HG03139 (cell line): ENCODE data around the gene SUPV3L1.
A peak's percentile ranks its signal among the peaks of the same experiment; 100 is the strongest.

Source experiments
- ATAC-seq: cut with Tn5 transposase; IDR thresholded peaks from one replicate; pipeline ENCODE4 v1.9.1; 2021; ENCODE audit not compliant: unreplicated experiment

Gene SUPV3L1

GRCh38 chr10:69201045-69201444 lies 21.0 kb downstream of the SUPV3L1 start:
- no peak for ATAC-seq

DNA sequence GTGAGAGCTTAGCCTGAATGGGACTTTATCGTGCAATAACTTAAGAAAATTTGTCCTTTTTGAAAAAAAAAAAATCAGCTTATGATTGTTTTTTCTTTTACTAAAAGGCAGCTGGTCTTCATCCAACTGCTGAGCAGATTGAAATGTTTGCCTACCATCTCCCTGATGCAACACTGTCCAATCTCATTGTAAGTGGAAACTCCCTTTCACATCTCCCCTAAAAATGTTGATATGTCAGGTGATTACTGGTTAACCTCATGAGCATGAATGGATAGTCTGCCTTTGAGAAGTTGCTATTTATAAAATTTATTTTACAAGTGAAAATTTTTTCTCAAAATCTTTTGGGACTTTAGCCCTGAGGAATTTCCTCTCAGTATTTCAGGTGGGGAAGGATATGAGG lies 22.3 kb downstream of the SUPV3L1 start:
- ATAC-seq = no peak

GRCh38 chr10:69208761-69209160 lies 28.7 kb downstream of the SUPV3L1 start:
- no peak for ATAC-seq

DNA sequence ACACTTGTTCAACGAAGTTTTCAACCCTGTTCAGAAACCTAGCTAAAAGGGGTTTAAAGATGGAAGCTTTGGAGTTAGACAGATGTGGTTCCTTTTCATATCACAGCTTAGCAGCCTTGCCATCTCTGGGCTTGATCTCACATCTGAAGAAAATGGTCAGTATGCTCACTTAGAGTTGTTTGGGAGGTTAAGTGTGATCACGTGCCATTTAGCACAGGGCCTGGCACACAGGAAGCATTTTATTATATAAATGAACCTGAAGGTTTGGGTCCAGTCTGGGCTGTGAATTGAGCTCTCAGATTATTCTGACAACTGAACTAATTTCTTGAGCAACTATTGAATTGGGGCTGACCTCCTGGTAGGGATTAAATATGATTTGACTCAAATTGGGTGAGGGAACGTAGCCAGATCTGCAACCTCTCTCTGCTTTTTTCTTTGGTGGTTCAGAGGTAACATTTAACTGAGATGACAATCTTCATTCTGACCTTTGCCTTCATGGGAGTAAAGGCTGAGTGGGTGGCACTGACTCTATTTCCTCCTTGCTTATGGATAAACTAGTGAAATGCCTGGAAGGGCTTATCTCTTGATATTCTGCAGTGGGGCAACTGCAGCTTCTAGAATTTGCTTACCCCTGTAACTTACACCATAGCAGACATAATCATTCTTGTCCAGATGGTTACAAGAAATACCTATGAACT lies 29.9 kb downstream of the SUPV3L1 start:
- ATAC-seq = no peak

DNA sequence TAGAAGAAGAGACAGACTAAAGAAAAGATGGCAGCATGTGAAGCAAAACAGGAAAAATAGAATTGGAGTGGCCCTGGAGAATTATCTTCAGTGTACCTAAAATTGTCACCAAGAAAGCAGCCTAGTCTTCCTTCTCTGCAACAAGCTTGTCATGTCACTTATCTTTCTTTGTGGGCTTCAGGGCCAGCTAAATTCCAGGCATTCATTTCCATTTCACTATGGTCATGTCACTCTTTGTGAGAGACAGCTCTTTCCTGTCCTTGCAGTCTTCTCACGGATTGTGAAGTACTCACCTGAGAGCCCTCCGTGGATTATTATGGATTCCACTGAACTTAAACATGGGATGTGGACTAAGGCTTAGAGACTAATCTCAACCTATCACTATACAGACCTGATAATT lies 31.1 kb downstream of the SUPV3L1 start:
- ATAC-seq = no peak

GRCh38 chr10:69211524-69211923 lies 31.5 kb downstream of the SUPV3L1 start:
- ATAC-seq = no peak

GRCh38 chr10:69213591-69214311 lies 33.7 kb downstream of the SUPV3L1 start:
- ATAC-seq = no peak

GRCh38 chr10:69214666-69215131 lies 34.7 kb downstream of the SUPV3L1 start:
- ATAC-seq = no peak

DNA sequence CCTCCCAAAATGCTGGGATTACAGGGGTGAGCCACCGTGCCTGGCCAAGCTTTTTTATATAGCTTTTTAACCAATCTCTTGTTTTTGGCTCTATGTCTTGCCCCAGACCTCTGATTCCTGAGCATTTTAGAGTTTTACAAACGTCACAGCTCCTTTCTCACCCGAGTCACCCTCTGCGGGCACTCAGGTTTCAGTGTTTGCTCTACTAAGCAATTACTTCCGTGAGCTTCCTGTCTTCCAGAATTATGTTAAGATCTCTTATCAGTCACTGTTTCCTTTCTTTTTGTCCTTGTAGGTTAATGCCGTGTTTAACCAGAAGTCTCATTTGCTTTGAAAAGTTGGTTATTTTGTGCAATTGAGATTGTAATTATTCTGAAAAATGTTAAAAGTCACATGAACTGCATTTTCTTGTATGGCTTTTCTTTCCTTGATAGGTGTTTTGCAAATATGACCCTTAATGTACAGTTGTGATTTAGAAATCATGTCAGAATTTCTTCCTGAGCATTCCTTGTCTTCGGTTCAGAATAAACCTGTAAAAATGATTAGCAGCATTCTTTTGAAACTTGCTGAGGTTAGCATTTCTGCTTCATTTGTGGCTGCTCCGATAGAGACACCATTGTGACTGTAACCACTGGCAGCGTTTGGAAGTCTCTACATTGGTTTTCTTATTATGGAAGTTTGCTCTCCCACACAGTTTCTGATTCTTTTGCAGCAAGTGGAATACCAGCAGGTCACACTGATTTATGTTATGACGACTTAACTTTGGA lies 35.6 kb downstream of the SUPV3L1 start:
- no peak for ATAC-seq

DNA sequence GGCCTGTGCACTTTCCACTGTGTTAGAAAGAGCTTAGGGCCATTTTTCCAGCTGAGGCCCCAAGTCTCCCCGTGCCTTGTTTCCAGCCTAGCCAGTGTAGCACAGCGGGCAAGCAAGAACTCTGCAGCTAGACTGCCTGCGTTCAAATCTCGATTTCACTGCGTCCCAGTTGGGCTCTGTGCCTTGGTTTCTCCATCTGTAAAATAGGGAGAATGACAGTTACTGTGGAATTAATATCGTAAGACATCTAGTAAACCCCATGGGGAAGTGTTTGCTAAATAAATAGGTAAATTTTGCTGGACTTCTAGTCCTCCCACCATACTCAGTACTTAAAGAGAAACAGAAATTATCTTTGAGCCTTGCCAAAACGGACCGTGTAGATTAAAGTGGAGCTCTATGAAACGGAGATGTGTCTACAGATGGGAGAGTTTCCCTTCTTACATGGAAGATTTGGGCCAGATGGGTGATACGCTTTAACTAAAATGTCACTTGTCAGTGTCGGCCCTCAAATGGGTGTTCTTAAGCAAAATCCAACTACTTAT lies 36.6 kb downstream of the SUPV3L1 start:
- ATAC-seq = no peak

GRCh38 chr10:69217119-69217754 lies 37.2 kb downstream of the SUPV3L1 start:
- no peak for ATAC-seq

- ATAC-seq = no peak
Measured at GRCh38 chr10:69218831-69219230, 38.8 kb downstream of the SUPV3L1 start.

- no peak for ATAC-seq
Measured at GRCh38 chr10:69220041-69220451, 40.0 kb downstream of the SUPV3L1 start, which contains the start of gene HKDC1. HKDC1 (plus strand) TSS chr10:69220332; CDS start chr10:69220436, 104 bp downstream.

DNA sequence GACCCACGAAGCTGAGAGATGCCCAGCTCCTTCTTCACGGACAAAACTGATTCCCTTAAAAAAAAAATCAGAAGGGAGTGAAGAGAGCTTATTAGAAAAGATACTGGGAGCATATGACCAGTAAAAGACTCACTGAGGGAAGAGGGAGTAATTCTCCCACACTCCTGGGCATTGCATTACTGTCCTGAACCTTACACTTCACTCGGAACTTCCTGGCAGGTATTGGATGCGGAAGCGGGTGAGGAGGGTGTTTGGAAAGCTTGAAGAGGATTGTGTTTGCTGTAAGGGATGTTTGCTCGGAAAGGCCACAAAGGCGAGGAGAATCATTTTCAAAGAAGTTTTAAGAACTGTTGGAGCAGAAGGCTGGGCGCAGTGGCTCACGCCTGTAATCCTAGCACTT lies 40.5 kb downstream of the SUPV3L1 start:
- no peak for ATAC-seq

- peak; percentile 96 for ATAC-seq
Measured at GRCh38 chr10:69222157-69223027, 42.4 kb downstream of the SUPV3L1 start.

DNA sequence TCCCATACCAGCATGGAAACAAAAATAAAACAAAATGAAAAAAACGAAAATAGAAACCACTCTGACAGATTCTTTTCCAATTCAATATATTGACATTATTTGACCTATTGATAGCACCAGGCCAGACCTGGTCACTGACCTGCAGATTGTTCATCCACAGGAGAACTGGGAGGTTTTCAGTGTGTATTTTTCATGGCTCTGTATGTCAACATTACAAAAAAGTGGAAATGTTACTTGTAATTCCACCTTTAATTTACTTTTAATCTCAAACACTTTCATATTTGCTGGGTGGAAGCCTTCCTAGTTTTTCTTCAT lies 43.0 kb downstream of the SUPV3L1 start:
- peak; percentile 11 for ATAC-seq

DNA sequence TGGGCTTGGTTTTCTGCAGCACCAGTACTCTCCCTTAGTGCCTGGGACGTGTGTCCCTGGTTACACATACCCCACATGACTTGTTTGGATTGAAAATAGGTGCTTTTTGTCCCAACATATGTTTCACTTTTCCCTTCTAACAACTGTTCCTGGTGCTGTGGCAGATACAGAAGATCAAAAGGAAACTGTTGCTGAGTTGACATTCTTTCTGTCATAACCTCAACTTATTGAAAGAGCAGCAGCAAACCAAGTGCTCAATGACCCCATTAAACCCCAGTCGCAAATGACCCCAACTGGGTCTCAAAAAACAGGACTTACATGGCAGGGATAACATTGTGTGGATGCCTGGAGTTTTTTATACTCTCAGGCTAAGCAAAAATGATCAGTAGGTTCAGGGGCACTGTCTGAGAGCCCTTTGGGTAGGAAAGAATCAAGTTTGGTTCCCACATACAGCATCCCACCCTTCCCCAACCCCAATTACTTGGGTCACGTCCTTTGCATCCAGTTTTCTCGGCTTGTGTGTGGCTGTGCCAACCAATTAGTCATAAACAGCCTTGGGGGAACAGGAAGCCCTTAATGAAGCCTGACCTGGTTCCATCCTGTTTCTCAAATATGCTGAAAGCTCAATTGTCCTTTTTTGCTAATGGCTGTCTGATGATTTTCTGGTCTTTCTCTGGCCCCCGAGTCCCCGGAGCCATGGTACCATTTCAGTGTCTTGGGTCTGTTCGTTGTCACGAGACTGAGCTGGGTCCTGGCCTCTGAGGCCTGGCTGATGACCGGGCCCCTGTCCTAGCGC lies 45.0 kb downstream of the SUPV3L1 start:
- no peak for ATAC-seq

- no peak for ATAC-seq
Measured at GRCh38 chr10:69225681-69226080, 45.6 kb downstream of the SUPV3L1 start.

- no peak for ATAC-seq
Measured at GRCh38 chr10:69226919-69227450, 47.0 kb downstream of the SUPV3L1 start.
